H9 (cell line): ENCODE results near the gene TENM4. TPM values are rescaled to one million over a fixed set of nuclear protein-coding genes. Genes with fewer than 3 reads are reported as not detected.

Source experiments
- DNase-seq: peaks from one replicate; pipeline ENCODE4 v3.0.0-alpha.2; 2017
- H2AFZ ChIP-seq: one replicate; pipeline ENCODE4 v1.6.1; 2013; ENCODE audit warnings: mild to moderate bottlenecking, low read length, control low read depth, moderate library complexity
- H2AK5ac ChIP-seq: 2 replicates; pipeline ENCODE4 v1.6.1; 2013; ENCODE audit warnings: low read length, control low read depth, mixed read lengths; ENCODE audit not compliant: insufficient read length
- H2BK120ac ChIP-seq: one replicate; pipeline ENCODE4 v1.6.1; 2013; ENCODE audit warnings: low read depth, mild to moderate bottlenecking, low read length, control low read depth, inconsistent platforms; ENCODE audit not compliant: poor library complexity, severe bottlenecking
- H2BK12ac ChIP-seq: 2 replicates; pipeline ENCODE4 v1.6.1; 2013; ENCODE audit warnings: low read length, control low read depth, mixed read lengths, low read depth; ENCODE audit not compliant: insufficient read length
- H2BK15ac ChIP-seq: 2 replicates; pipeline ENCODE4 v1.6.1; 2013; ENCODE audit warnings: low read depth, low read length, control low read depth
- H2BK20ac ChIP-seq: one replicate; pipeline ENCODE4 v1.6.1; 2013; ENCODE audit warnings: low read depth, mild to moderate bottlenecking, low read length, control low read depth, inconsistent platforms; ENCODE audit not compliant: poor library complexity, severe bottlenecking
- H2BK5ac ChIP-seq: 2 replicates; pipeline ENCODE4 v1.6.1; 2013; ENCODE audit warnings: low read length, control low read depth, mixed read lengths; ENCODE audit not compliant: insufficient read length
- H3K14ac ChIP-seq: 2 replicates; pipeline ENCODE4 v1.6.1; 2013; ENCODE audit warnings: low read length, control low read depth; ENCODE audit not compliant: insufficient read depth
- H3K18ac ChIP-seq: 2 replicates; pipeline ENCODE4 v1.6.1; 2013; ENCODE audit warnings: low read depth, mild to moderate bottlenecking, mixed read lengths, low read length, control low read depth; ENCODE audit not compliant: insufficient read length
- H3K23ac ChIP-seq: 2 replicates; pipeline ENCODE4 v1.6.1; 2013; ENCODE audit warnings: low read length, control low read depth, mixed read lengths, low read depth; ENCODE audit not compliant: insufficient read length
- H3K23me2 ChIP-seq: 2 replicates; pipeline ENCODE4 v1.6.1; 2013; ENCODE audit warnings: low read depth, mild to moderate bottlenecking, mixed read lengths, low read length, control low read depth; ENCODE audit not compliant: insufficient read length, poor library complexity, severe bottlenecking
- H3K27ac ChIP-seq: 2 replicates; pipeline ENCODE4 v1.5.1; 2013; ENCODE audit warnings: low read length, control low read depth, mixed read lengths, low read depth; ENCODE audit not compliant: insufficient read length
- H3K27me3 ChIP-seq: 2 replicates; pipeline ENCODE4 v1.6.1; 2013; ENCODE audit warnings: low read length, control low read depth, inconsistent platforms; ENCODE audit not compliant: insufficient read depth
- H3K4ac ChIP-seq: 2 replicates; pipeline ENCODE4 v1.6.1; 2013; ENCODE audit warnings: low read depth, mild to moderate bottlenecking, control low read depth, inconsistent platforms, low read length, moderate library complexity
- H3K4me1 ChIP-seq: 2 replicates; pipeline ENCODE4 v1.6.1; 2013; ENCODE audit warnings: low read length, control low read depth, inconsistent platforms; ENCODE audit not compliant: insufficient read depth
- H3K4me2 ChIP-seq: 2 replicates; pipeline ENCODE4 v1.6.1; 2013; ENCODE audit warnings: low read length, control low read depth, mixed read lengths; ENCODE audit not compliant: insufficient read length, insufficient read depth
- H3K56ac ChIP-seq: 2 replicates; pipeline ENCODE4 v1.6.1; 2013; ENCODE audit warnings: low read depth, mild to moderate bottlenecking, mixed read lengths, low read length, control low read depth; ENCODE audit not compliant: insufficient read length
- H3K79me1 ChIP-seq: 2 replicates; pipeline ENCODE4 v1.6.1; 2013; ENCODE audit warnings: low read depth, mild to moderate bottlenecking, moderate library complexity, low read length, control low read depth, inconsistent platforms; ENCODE audit not compliant: insufficient read depth, poor library complexity, severe bottlenecking
- H3K79me2 ChIP-seq: 2 replicates; pipeline ENCODE4 v1.6.1; 2013; ENCODE audit warnings: low read length, control low read depth, inconsistent platforms; ENCODE audit not compliant: insufficient read depth
- H3K9ac ChIP-seq: 2 replicates; pipeline ENCODE4 v1.6.1; 2013; ENCODE audit warnings: low read length, control low read depth, mixed read lengths; ENCODE audit not compliant: insufficient read length; ENCODE audit errors: extremely low read depth
- H3K9me3 ChIP-seq: one replicate; pipeline ENCODE4 v1.6.1; 2013; ENCODE audit warnings: low read depth, low read length, inconsistent platforms; ENCODE audit not compliant: control insufficient read depth
- H3T11ph ChIP-seq: one replicate; pipeline ENCODE4 v1.6.1; 2013; ENCODE audit warnings: mild to moderate bottlenecking, low read length, control low read depth, inconsistent platforms
- H4K20me1 ChIP-seq: one replicate; pipeline ENCODE4 v1.6.1; 2013; ENCODE audit not compliant: control insufficient read depth, insufficient read length, insufficient read depth
- H4K5ac ChIP-seq: 2 replicates; pipeline ENCODE4 v1.6.1; 2013; ENCODE audit warnings: low read depth, mild to moderate bottlenecking, mixed read lengths, low read length, control low read depth; ENCODE audit not compliant: insufficient read length
- H4K8ac ChIP-seq: replicated peaks from 2 replicates; pipeline ENCODE4 v1.6.1; 2013; ENCODE audit warnings: low read length, control low read depth, mixed read lengths, low read depth; ENCODE audit not compliant: insufficient read length
- H4K91ac ChIP-seq: 2 replicates; pipeline ENCODE4 v1.6.1; 2013; ENCODE audit warnings: low read depth, mild to moderate bottlenecking, moderate library complexity, mixed read lengths, low read length, control low read depth; ENCODE audit not compliant: insufficient read length
- H3K27ac Mint-ChIP-seq, 3 experiments: 2 replicates in 2 of 3; 3 replicates in 1 of 3; pipeline ENCODE4 v1.8.0; 2020 to 2021; ENCODE audit warnings: mixed read lengths in 3 of 3, mild to moderate bottlenecking in 1 of 3, moderate library complexity in 1 of 3
- H3K27me3 Mint-ChIP-seq: 2 replicates; pipeline ENCODE4 v1.8.0; 2021; ENCODE audit warnings: low read depth, mild to moderate bottlenecking, moderate library complexity, mixed read lengths
- H3K36me3 Mint-ChIP-seq, 3 experiments: 2 replicates in 2 of 3; 3 replicates in 1 of 3; pipeline ENCODE4 v1.8.0; 2020 to 2021; ENCODE audit warnings: low read depth in 3 of 3, mixed read lengths in 3 of 3; ENCODE audit not compliant: insufficient read depth in 1 of 3
- H3K4me1 Mint-ChIP-seq, 2 experiments: 2 replicates each; pipeline ENCODE4 v1.8.0; 2020; ENCODE audit warnings: mixed read lengths in 2 of 2
- H3K4me3 Mint-ChIP-seq, 2 experiments: 2 replicates in 1 of 2; 3 replicates in 1 of 2; pipeline ENCODE4 v1.8.0; 2020 to 2021; ENCODE audit warnings: mild to moderate bottlenecking in 2 of 2, mixed read lengths in 2 of 2, moderate library complexity in 1 of 2
- H3K9me3 Mint-ChIP-seq, 2 experiments: 2 replicates in 1 of 2; 3 replicates in 1 of 2; pipeline ENCODE4 v1.8.0; 2020; ENCODE audit warnings: mild to moderate bottlenecking in 2 of 2, mixed read lengths in 2 of 2, moderate library complexity in 1 of 2
- CTCF ChIP-seq: fragments of 200-600 bp; sonication (generic); conservative IDR thresholded peaks from 3 replicates; pipeline ENCODE4 v1.8.0; 2021; ENCODE audit warnings: antibody characterized with exemption, mild to moderate bottlenecking
- WGBS: extraction: QIAGEN DNeasy Blood & Tissue Kit; methylation state at CpG from one replicate; pipeline ENCODE4 v1.1.7; 2013; ENCODE audit warnings: missing lambda C conversion rate, low lambda C conversion rate, mixed read lengths; ENCODE audit not compliant: insufficient read length; ENCODE audit errors: extremely low coverage; 5-methylcytosine and 5-hydroxymethylcytosine counted together
- total RNA-seq: library from RNA; stranded (reverse); gene quantifications from 2 replicates; pipeline ENCODE4 v1.2.1, GENCODE V29; 2021

TENM4 gene
- total RNA-seq, 1 experiment from 2014 or later, result 4.6 TPM

GRCh38 chr11:78952890-78953289, 487.9 kb downstream of the TENM4 start:
- Histone ChIP-seq H2BK5ac (no peak overlapping the region), H3K4me2 (no peak overlapping the region), H3K14ac (no peak overlapping the region), H3K27ac (no peak overlapping the region), H3K4me1 (no peaks in the 10 kb centered on the region), H2BK120ac (no peak overlapping the region), H2BK15ac (no peak overlapping the region), H4K8ac (no peak overlapping the region), H4K5ac (no peak overlapping the region), H2BK12ac (no peak overlapping the region), H2AFZ (no peak overlapping the region), H4K91ac (no peak overlapping the region), H3K9ac (no peak overlapping the region), H3K79me1 (no peaks in the 10 kb centered on the region), H3K27me3 (no peaks in the 10 kb centered on the region), H2BK20ac (no peak overlapping the region), H3K56ac (no peak overlapping the region), H3K4ac (no peak overlapping the region), H4K20me1 (no peaks in the 10 kb centered on the region), H2AK5ac (no peak overlapping the region), H3T11ph (no peak overlapping the region), H3K23ac (no peak overlapping the region), H3K9me3 (no peaks in the 10 kb centered on the region), H3K18ac (no peak overlapping the region), H3K79me2 (no peaks in the 10 kb centered on the region; the same call in 1 of the 2 replicates), H3K23me2 (no peaks in the 10 kb centered on the region)
- no peak for DNase-seq
- no peaks in the 10 kb centered on the region for H3K9me3 Mint-ChIP-seq
- peaks cover 16 to 49% of the 10 kb centered on the region in 2 experiments for H3K4me1 Mint-ChIP-seq
- TF ChIP-seq CTCF, result no peak
- H3K4me3 Mint-ChIP-seq, result no peak overlapping the region
- no peak overlapping the region for H3K27ac Mint-ChIP-seq
- H3K36me3 Mint-ChIP-seq, result no peaks in the 10 kb centered on the region; a peak in 1 of 7 replicates
- H3K27me3 Mint-ChIP-seq, result peaks cover 14% of the 10 kb centered on the region
- WGBS, result no CpG with 5 or more reads among the region's 4 CpGs
